Measurements from ENCODE around the gene ELAVL3. TPM values are rescaled to one million over a fixed set of nuclear protein-coding genes. Genes with fewer than 3 reads are reported as not detected.
"Not testable (repeated sequence)": the region's sequence is repeated elsewhere in the genome, so short reads cannot be mapped to it uniquely, and the experiment has no call there.

Gene ELAVL3
- total and polyA plus RNA-seq, 4 donors = 0.15 to 0.34 TPM; not detected in 2

DNA sequence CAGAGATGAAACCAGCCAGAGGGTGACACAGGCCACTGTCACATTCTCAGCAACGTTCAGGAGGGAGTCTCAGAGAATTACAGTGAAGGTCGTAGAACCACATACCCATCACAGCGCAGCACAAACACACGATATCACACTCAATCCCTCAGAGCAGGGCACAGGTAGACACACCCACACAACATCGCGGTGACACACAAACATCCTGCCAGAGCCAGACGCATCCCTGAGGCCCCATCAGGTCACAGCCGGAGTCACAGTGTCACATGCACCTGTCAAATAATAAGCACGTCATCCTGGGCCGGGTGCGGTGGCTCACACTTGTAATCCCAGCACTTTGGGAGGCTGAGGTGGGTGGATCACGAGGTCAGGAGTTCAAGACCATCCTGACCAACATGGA lies 17.5 kb downstream of the ELAVL3 start:
- ATAC-seq (ENCODE audit: insufficient read depth, low FRiP score) (no peak), DNase-seq (no peak)
- Histone ChIP-seq H3K27ac (ENCODE audit: low read depth in 1 of 2, low read length in 1 of 2) (no peak overlapping the region), H3K4me1 (ENCODE audit: control insufficient read depth in 5 of 5, insufficient read depth in 5 of 5, low read length in 5 of 5) (peaks cover 0 to 5% (median 0%) of the 10 kb centered on the region in 5 donors), H3K36me3 (ENCODE audit: control insufficient read depth in 4 of 4, insufficient read depth in 4 of 4, low read length in 4 of 4) (no peaks in the 10 kb centered on the region), H3K9ac (ENCODE audit: insufficient read depth in 1 of 2, low read length in 2 of 2) (no peak overlapping the region), H3K9me3 (ENCODE audit: control insufficient read depth in 4 of 4, insufficient read depth in 3 of 4, low read length in 3 of 4) (peaks cover 0 to 6% (median 2%) of the 10 kb centered on the region in 4 donors), H3K27me3 (ENCODE audit: control insufficient read depth in 3 of 3, insufficient read depth in 3 of 3, low read length in 2 of 3) (no peaks in the 10 kb centered on the region), H3K4me3 (no peak overlapping the region)
- TF ChIP-seq CTCF (IDR thresholded peaks at IDR 0.05; ENCODE audit: control extremely low read depth, extremely low read depth) = no peak
- 65 to 80% methylated on average over 12 of the region's 12 CpGs for WGBS, 2 donors

DNA sequence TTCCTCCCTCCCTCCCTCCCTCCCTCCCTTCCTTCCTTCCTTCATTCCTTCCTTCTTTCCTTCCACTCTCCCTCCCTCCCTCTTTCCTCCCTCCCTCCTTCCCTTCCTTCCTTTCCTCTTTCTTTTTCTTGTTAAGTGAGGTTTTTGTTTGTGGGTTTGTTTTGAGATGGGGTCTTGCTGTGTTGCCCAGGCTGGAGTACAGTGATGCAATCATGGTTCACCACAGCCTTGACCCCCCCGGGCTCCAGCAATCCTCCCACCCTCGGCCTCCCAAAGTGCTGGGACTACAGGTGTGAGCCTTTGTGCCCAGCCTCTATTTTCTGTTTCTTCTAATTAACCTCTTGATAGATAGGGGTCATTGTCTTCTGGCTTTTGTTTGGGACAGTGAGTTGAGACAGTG lies 19.4 kb downstream of the ELAVL3 start:
- Histone ChIP-seq H3K9me3 (ENCODE audit: control insufficient read depth in 4 of 4, insufficient read depth in 3 of 4, low read length in 3 of 4) (peaks cover 0 to 6% (median 2%) of the 10 kb centered on the region in 4 donors), H3K36me3 (ENCODE audit: control insufficient read depth in 4 of 4, insufficient read depth in 4 of 4, low read length in 4 of 4) (no peaks in the 10 kb centered on the region), H3K27ac (ENCODE audit: low read depth in 1 of 2, low read length in 1 of 2) (no peak overlapping the region), H3K27me3 (ENCODE audit: control insufficient read depth in 3 of 3, insufficient read depth in 3 of 3, low read length in 2 of 3) (peaks cover 0 to 3% (median 0%) of the 10 kb centered on the region in 3 donors), H3K4me1 (ENCODE audit: control insufficient read depth in 5 of 5, insufficient read depth in 5 of 5, low read length in 5 of 5) (peaks cover 0 to 5% (median 0%) of the 10 kb centered on the region in 5 donors), H3K4me3 (no peak overlapping the region), H3K9ac (ENCODE audit: insufficient read depth in 1 of 2, low read length in 2 of 2) (no peak overlapping the region)
- DNase-seq (no peak), ATAC-seq (ENCODE audit: insufficient read depth, low FRiP score) (no peak)
- TF ChIP-seq CTCF (IDR thresholded peaks at IDR 0.05; ENCODE audit: control extremely low read depth, extremely low read depth) = no peak
- WGBS, 2 donors = 70% methylated on average over 2 of the region's 2 CpGs

DNA sequence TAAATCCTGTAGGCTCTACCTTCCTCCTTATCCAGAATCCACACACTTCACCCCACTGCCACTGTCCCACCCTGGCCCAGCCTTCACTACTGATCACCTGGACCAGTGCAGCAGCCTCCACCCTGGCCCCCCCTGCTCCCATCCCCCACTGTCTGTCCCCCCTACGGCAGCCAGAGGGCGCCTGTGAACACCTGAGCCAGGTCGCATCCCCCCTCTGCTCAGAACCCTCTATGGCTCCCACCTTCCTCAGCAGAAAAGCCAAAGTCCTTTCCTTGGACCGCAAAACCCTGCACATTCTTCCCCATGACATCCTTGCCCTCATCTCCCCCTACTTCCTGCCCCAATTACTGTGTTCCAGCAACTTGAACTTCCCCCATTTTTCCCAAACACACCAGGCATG lies 20.6 kb downstream of the ELAVL3 start:
- no peak overlapping the region for H3K9ac ChIP-seq (ENCODE audit: insufficient read depth in 1 of 2, low read length in 2 of 2)
- peaks cover 0 to 6% (median 2%) of the 10 kb centered on the region in 4 donors for H3K9me3 ChIP-seq (ENCODE audit: control insufficient read depth in 4 of 4, insufficient read depth in 3 of 4, low read length in 3 of 4)
- 46 to 56% methylated on average over 4 of the region's 4 CpGs for WGBS, 2 donors
- no peaks in the 10 kb centered on the region for H3K36me3 ChIP-seq (ENCODE audit: control insufficient read depth in 4 of 4, insufficient read depth in 4 of 4, low read length in 4 of 4)
- no peak for TF ChIP-seq CTCF (IDR thresholded peaks at IDR 0.05; ENCODE audit: control extremely low read depth, extremely low read depth)
- peaks cover 0 to 3% (median 0%) of the 10 kb centered on the region in 3 donors for H3K27me3 ChIP-seq (ENCODE audit: control insufficient read depth in 3 of 3, insufficient read depth in 3 of 3, low read length in 2 of 3)
- no peak for ATAC-seq (ENCODE audit: insufficient read depth, low FRiP score)
- H3K4me3 ChIP-seq = no peak overlapping the region
- no peak for DNase-seq
- no peak overlapping the region for H3K27ac ChIP-seq (ENCODE audit: low read depth in 1 of 2, low read length in 1 of 2)
- peaks cover 0 to 5% (median 0%) of the 10 kb centered on the region in 5 donors for H3K4me1 ChIP-seq (ENCODE audit: control insufficient read depth in 5 of 5, insufficient read depth in 5 of 5, low read length in 5 of 5)

DNA sequence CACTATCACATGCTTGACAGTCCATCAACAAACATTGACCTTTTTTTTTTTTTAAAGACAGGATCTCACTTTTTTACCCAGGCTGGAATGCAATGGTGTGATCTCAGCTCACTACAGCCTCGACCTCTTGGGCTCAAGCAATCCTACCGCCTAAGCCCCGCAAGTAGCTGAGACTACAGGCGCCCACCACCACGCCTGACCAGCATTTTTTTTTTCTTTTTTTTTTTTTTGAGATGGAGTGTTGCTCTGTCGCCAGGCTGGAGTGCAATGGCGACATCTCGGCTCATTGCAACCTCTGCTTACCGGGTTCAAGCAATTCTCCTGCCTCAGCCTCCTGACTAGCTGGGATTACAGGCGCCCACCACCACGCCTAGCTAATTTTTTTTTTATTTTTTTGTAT lies 21.9 kb downstream of the ELAVL3 start:
- DNase-seq; H3K27me3 ChIP-seq (ENCODE audit: control insufficient read depth in 3 of 3, insufficient read depth in 3 of 3, low read length in 2 of 3); H3K4me1 ChIP-seq (ENCODE audit: control insufficient read depth in 5 of 5, insufficient read depth in 5 of 5, low read length in 5 of 5); ATAC-seq (ENCODE audit: insufficient read depth, low FRiP score); H3K9me3 ChIP-seq (ENCODE audit: control insufficient read depth in 4 of 4, insufficient read depth in 3 of 4, low read length in 3 of 4); H3K27ac ChIP-seq (ENCODE audit: low read depth in 1 of 2, low read length in 1 of 2); H3K4me3 ChIP-seq; H3K36me3 ChIP-seq (ENCODE audit: control insufficient read depth in 4 of 4, insufficient read depth in 4 of 4, low read length in 4 of 4); H3K9ac ChIP-seq (ENCODE audit: insufficient read depth in 1 of 2, low read length in 2 of 2): not testable (repeated sequence)
- WGBS, 2 donors = 74 to 81% methylated on average over 11 of the region's 11 CpGs

Measured in lung (tissue), 12 donors.